Parathyroid adenoma (tissue), 2 donors: ENCODE measurements around the gene C2orf74.

ENCODE experiments used
- H2AFZ ChIP-seq: fragments of 300-600 bp; sonication (generic); one replicate; pipeline ENCODE4 v1.7.0; 2017; ENCODE audit warnings: antibody characterized with exemption, mild to moderate bottlenecking
- H3K27ac ChIP-seq: fragments of 300-600 bp; sonication (generic); one replicate; pipeline ENCODE4 v1.7.0; 2017
- H3K27me3 ChIP-seq: fragments of 300-600 bp; sonication (generic); one replicate; pipeline ENCODE4 v1.7.0; 2017; ENCODE audit warnings: low read length; ENCODE audit not compliant: control insufficient read depth, insufficient read depth
- H3K36me3 ChIP-seq: fragments of 300-600 bp; sonication (generic); one replicate; pipeline ENCODE4 v1.7.0; 2017; ENCODE audit warnings: low read length; ENCODE audit not compliant: control insufficient read depth, insufficient read depth
- H3K4me1 ChIP-seq: fragments of 300-600 bp; sonication (generic); one replicate; pipeline ENCODE4 v1.7.0; 2017; ENCODE audit warnings: control low read depth
- H3K4me2 ChIP-seq: fragments of 300-600 bp; sonication (generic); one replicate; pipeline ENCODE4 v1.7.0; 2017; ENCODE audit warnings: low read length
- H3K4me3 ChIP-seq: fragments of 300-600 bp; sonication (generic); one replicate; pipeline ENCODE4 v1.7.0; 2017; ENCODE audit warnings: low read depth, low read length
- H3K79me2 ChIP-seq: fragments of 300-600 bp; sonication (generic); one replicate; pipeline ENCODE4 v1.7.0; 2017; ENCODE audit warnings: control low read depth
- H3K9ac ChIP-seq: fragments of 300-600 bp; sonication (generic); one replicate; pipeline ENCODE4 v1.7.0; 2017; ENCODE audit warnings: mild to moderate bottlenecking
- H3K9me3 ChIP-seq: fragments of 300-600 bp; sonication (generic); one replicate; pipeline ENCODE4 v1.7.0; 2017; ENCODE audit warnings: low read length; ENCODE audit not compliant: control insufficient read depth
- TF ChIP-seq, protein P1 (sequence below): fragments of 300-600 bp; sonication (generic); IDR thresholded peaks from one replicate; pipeline ENCODE4 v1.7.0; 2017; ENCODE audit warnings: antibody characterized with exemption, mild to moderate bottlenecking
- donor health status: primary hyperparathyroidism.

The C2orf74 gene

GRCh38 chr2:61176755-61177726 lies 15.1 kb downstream of the C2orf74 start:
- Histone ChIP-seq H2AFZ (peak overlapping the region; percentile 100), H3K79me2 (peaks cover 17% of the 10 kb centered on the region), H3K4me1 (peaks cover 35% of the 10 kb centered on the region), H3K36me3 (no peaks in the 10 kb centered on the region), H3K9ac (peak overlapping the region; percentile 99), H3K9me3 (no peaks in the 10 kb centered on the region), H3K27ac (peak overlapping the region; percentile 96), H3K27me3 (no peaks in the 10 kb centered on the region), H3K4me3 (peak overlapping the region; percentile 83), H3K4me2 (peak overlapping the region; percentile 85)
- TF ChIP-seq, protein P1, sequence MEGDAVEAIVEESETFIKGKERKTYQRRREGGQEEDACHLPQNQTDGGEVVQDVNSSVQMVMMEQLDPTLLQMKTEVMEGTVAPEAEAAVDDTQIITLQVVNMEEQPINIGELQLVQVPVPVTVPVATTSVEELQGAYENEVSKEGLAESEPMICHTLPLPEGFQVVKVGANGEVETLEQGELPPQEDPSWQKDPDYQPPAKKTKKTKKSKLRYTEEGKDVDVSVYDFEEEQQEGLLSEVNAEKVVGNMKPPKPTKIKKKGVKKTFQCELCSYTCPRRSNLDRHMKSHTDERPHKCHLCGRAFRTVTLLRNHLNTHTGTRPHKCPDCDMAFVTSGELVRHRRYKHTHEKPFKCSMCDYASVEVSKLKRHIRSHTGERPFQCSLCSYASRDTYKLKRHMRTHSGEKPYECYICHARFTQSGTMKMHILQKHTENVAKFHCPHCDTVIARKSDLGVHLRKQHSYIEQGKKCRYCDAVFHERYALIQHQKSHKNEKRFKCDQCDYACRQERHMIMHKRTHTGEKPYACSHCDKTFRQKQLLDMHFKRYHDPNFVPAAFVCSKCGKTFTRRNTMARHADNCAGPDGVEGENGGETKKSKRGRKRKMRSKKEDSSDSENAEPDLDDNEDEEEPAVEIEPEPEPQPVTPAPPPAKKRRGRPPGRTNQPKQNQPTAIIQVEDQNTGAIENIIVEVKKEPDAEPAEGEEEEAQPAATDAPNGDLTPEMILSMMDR, result no peak

GRCh38 chr2:61177727-61178549 lies 15.9 kb downstream of the C2orf74 start:
- peak overlapping the region; percentile 85 for H3K4me2 ChIP-seq
- no peaks in the 10 kb centered on the region for H3K36me3 ChIP-seq
- peaks cover 35% of the 10 kb centered on the region for H3K4me1 ChIP-seq
- H3K9ac ChIP-seq, result peak overlapping the region; percentile 99
- TF ChIP-seq, protein P1, result no peak
- peak overlapping the region; percentile 96 for H3K27ac ChIP-seq
- H3K9me3 ChIP-seq, result no peaks in the 10 kb centered on the region
- H3K4me3 ChIP-seq, result peak overlapping the region; percentile 83
- H2AFZ ChIP-seq, result peak overlapping the region; percentile 100
- H3K27me3 ChIP-seq, result no peaks in the 10 kb centered on the region
- H3K79me2 ChIP-seq, result peaks cover 17% of the 10 kb centered on the region

- Histone ChIP-seq H3K9ac (peak overlapping the region; percentile 12), H3K4me1 (peaks cover 35% of the 10 kb centered on the region), H3K79me2 (peaks cover 17% of the 10 kb centered on the region), H3K36me3 (no peaks in the 10 kb centered on the region), H2AFZ (no peak overlapping the region), H3K27me3 (no peaks in the 10 kb centered on the region), H3K27ac (no peak overlapping the region), H3K4me3 (peak overlapping the region; percentile 83), H3K4me2 (peak overlapping the region; percentile 85), H3K9me3 (no peaks in the 10 kb centered on the region)
- TF ChIP-seq, protein P1, result no peak
Observed at GRCh38 chr2:61178603-61179545, 16.9 kb downstream of the C2orf74 start.
